HepG2 (cell line): ENCODE results near the gene TP53AIP1.

Experiments
- ZNF772 ChIP-seq: sonication (generic); formaldehyde crosslinking; IDR thresholded peaks from 2 replicates; pipeline ENCODE4 v1.5.0; 2020; ENCODE audit warnings: mild to moderate bottlenecking, missing genetic modification reagents
- TF ChIP-seq, protein P1 (sequence below): sonication (generic); formaldehyde crosslinking; IDR thresholded peaks from 2 replicates; pipeline ENCODE4 v1.5.0; 2020; ENCODE audit warnings: mild to moderate bottlenecking, missing genetic modification reagents, moderate library complexity

- TF ChIP-seq, protein P1, sequence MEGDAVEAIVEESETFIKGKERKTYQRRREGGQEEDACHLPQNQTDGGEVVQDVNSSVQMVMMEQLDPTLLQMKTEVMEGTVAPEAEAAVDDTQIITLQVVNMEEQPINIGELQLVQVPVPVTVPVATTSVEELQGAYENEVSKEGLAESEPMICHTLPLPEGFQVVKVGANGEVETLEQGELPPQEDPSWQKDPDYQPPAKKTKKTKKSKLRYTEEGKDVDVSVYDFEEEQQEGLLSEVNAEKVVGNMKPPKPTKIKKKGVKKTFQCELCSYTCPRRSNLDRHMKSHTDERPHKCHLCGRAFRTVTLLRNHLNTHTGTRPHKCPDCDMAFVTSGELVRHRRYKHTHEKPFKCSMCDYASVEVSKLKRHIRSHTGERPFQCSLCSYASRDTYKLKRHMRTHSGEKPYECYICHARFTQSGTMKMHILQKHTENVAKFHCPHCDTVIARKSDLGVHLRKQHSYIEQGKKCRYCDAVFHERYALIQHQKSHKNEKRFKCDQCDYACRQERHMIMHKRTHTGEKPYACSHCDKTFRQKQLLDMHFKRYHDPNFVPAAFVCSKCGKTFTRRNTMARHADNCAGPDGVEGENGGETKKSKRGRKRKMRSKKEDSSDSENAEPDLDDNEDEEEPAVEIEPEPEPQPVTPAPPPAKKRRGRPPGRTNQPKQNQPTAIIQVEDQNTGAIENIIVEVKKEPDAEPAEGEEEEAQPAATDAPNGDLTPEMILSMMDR, result no peak
- TF ChIP-seq ZNF772 (CRISPR knock-in tag), result no peak
These were observed 9.0 kb downstream of the TP53AIP1 start for GRCh38 chr11:128933481-128934178.
